HEK293T (cell line): ENCODE results near the gene NSMCE1.

ENCODE experiments used
- CTCF ChIA-PET: fragments of 350-600 bp; formaldehyde crosslinking; extraction: SDS; loops from one replicate; lab custom pipeline; 2021; ENCODE audit warnings: antibody characterized with exemption, inconsistent platforms; lab: Yijun Ruan, JAX
- POLR2A ChIA-PET: fragments of 350-600 bp; formaldehyde crosslinking; extraction: SDS; loops from one replicate; lab custom pipeline; 2020; ENCODE audit warnings: antibody characterized with exemption, inconsistent platforms; lab: Yijun Ruan, JAX
- DNase-seq: peaks from one replicate; pipeline ENCODE4 v3.0.0; 2012; ENCODE audit warnings: mixed read lengths; ENCODE audit errors: extremely low spot score
- ARNT ChIP-seq: fragments of 450-650 bp; IDR thresholded peaks from 2 replicates; pipeline ENCODE4 v1.6.1; 2017; ENCODE audit warnings: mild to moderate bottlenecking
- BHLHE40 ChIP-seq: fragments of 450-650 bp; IDR thresholded peaks from 2 replicates; pipeline ENCODE4 v1.6.1; 2016; ENCODE audit warnings: mild to moderate bottlenecking, moderate library complexity, borderline replicate concordance
- CTBP1 ChIP-seq: fragments of 450-650 bp; IDR thresholded peaks from 2 replicates; pipeline ENCODE4 v1.6.1; 2016; ENCODE audit warnings: borderline replicate concordance
- ELF4 ChIP-seq: fragments of 450-650 bp; IDR thresholded peaks from 2 replicates; pipeline ENCODE4 v1.6.1; 2017; ENCODE audit warnings: antibody characterized with exemption
- FOXA1 ChIP-seq: fragments of 450-650 bp; IDR thresholded peaks from 2 replicates; pipeline ENCODE4 v1.6.1; 2016; ENCODE audit warnings: mild to moderate bottlenecking
- FOXK2 ChIP-seq: fragments of 450-650 bp; IDR thresholded peaks from 2 replicates; pipeline ENCODE4 v1.6.1; 2016; ENCODE audit warnings: mild to moderate bottlenecking
- FOXM1 ChIP-seq: fragments of 450-650 bp; IDR thresholded peaks from 2 replicates; pipeline ENCODE4 v1.6.1; 2017; ENCODE audit warnings: mild to moderate bottlenecking, borderline replicate concordance
- HDGF ChIP-seq: fragments of 450-650 bp; IDR thresholded peaks from 2 replicates; pipeline ENCODE4 v1.6.1; 2017; ENCODE audit warnings: antibody characterized with exemption, borderline replicate concordance
- L3MBTL2 ChIP-seq: fragments of 450-650 bp; conservative IDR thresholded peaks from 2 replicates; pipeline ENCODE4 v1.6.1; 2016; ENCODE audit warnings: mild to moderate bottlenecking
- LEF1 ChIP-seq: fragments of 450-650 bp; IDR thresholded peaks from 2 replicates; pipeline ENCODE4 v1.6.1; 2017; ENCODE audit warnings: mild to moderate bottlenecking, borderline replicate concordance
- NFRKB ChIP-seq: fragments of 450-650 bp; IDR thresholded peaks from 2 replicates; pipeline ENCODE4 v1.6.1; 2016; ENCODE audit warnings: mild to moderate bottlenecking, moderate library complexity
- SP1 ChIP-seq: fragments of 450-650 bp; IDR thresholded peaks from 2 replicates; pipeline ENCODE4 v1.6.1; 2017
- SUZ12 ChIP-seq: fragments of 450-650 bp; IDR thresholded peaks from 2 replicates; pipeline ENCODE4 v1.6.1; 2016; ENCODE audit warnings: mild to moderate bottlenecking
- TARDBP ChIP-seq: fragments of 450-650 bp; IDR thresholded peaks from 2 replicates; pipeline ENCODE4 v1.6.1; 2016
- ZNF384 ChIP-seq: fragments of 450-650 bp; IDR thresholded peaks from 2 replicates; pipeline ENCODE4 v1.6.1; 2016
- TF ChIP-seq, protein P1 (sequence below): fragments of 450-650 bp; IDR thresholded peaks from 2 replicates; pipeline ENCODE4 v1.6.1; 2016

Gene NSMCE1

GRCh38 chr16:27314986-27315332 lies 46.4 kb upstream of the NSMCE1 start:
- TF ChIP-seq CTBP1 (no peak), TARDBP (no peak), NFRKB (no peak), ZNF384 (no peak), BHLHE40 (no peak), L3MBTL2 (no peak), FOXA1 (no peak), SP1 (no peak), FOXM1 (no peak), HDGF (no peak), LEF1 (no peak), SUZ12 (no peak), FOXK2 (no peak), ELF4 (no peak), ARNT (no peak)
- TF ChIP-seq, protein P1, sequence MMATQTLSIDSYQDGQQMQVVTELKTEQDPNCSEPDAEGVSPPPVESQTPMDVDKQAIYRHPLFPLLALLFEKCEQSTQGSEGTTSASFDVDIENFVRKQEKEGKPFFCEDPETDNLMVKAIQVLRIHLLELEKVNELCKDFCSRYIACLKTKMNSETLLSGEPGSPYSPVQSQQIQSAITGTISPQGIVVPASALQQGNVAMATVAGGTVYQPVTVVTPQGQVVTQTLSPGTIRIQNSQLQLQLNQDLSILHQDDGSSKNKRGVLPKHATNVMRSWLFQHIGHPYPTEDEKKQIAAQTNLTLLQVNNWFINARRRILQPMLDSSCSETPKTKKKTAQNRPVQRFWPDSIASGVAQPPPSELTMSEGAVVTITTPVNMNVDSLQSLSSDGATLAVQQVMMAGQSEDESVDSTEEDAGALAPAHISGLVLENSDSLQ: no peak
- DNase-seq: no peak
- CTCF ChIA-PET: no interaction called here
- POLR2A ChIA-PET: no interaction called here

- TF ChIP-seq L3MBTL2: peak; percentile 37; the same call in 1 of the 2 replicates
- TF ChIP-seq NFRKB: no peak
- ChIA-PET CTCF (no interaction called here), POLR2A (no interaction called here)
- DNase-seq: peak; percentile 29
These were observed 45.7 kb upstream of the NSMCE1 start for GRCh38 chr16:27314161-27314723.

DNA sequence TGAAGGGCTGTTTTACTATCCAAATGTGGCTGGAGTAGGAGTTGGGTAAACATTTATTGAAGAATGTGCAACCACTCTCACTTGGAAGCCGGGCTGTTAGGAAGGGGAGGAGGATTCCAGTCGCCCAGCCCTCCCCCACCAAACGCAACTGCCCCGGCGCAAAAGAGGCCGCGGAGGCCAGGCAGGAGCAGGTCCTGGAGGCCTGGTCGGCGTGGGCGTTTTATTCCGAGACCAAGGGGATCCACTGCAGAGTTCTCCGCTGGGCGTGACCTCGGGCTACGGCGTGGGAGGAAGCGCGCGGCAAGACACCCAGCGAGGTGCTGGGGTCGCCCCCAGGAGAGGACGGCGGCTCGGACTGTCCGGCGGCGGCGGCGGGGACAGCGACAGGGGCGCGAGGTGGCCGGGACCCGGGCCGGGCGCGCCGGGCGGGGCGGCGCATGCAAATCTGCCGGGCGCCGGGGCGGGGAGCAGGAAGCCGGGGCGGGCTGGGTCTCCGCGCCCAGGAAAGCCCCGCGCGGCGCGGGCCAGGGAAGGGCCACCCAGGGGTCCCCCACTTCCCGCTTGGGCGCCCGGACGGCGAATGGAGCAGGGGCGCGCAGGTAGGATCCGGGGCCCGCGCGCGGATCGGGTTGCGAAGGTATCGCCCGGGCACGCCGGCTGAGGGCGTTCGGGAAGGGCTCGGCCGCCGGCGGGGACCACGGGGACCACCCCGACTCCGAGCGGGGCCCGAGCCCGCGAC lies 45.0 kb upstream of the NSMCE1 start, which contains the start of gene IL4R:
Gene IL4R, plus strand, starts transcription at position 553 of the 739 bp plus-strand sequence. CDS start 26,230 bp downstream, outside the sequence.
- CTCF ChIA-PET: no interaction called here
- POLR2A ChIA-PET: no interaction called here

GRCh38 chr16:27312580-27313421 lies 44.2 kb upstream of the NSMCE1 start:
- CTCF ChIA-PET: interaction anchor here (0.6 kb wide), 1 partner anchor 276 kb away, joined by 4 read pairs; no protein-coding TSS in a partner anchor
- POLR2A ChIA-PET: interaction anchor here (0.8 kb wide), 1 partner anchor 44 kb away, joined by 4 read pairs; the partner anchor contains the start of gene NSMCE1

More for the DNA sequence above, 45.0 kb upstream of the NSMCE1 start, which contains the start of gene IL4R:
- TF ChIP-seq ARNT (no peak), LEF1 (no peak), BHLHE40 (no peak), SP1 (no peak), ZNF384 (no peak), L3MBTL2 (no peak), NFRKB (no peak)
- peak; percentile 42 for DNase-seq

DNA sequence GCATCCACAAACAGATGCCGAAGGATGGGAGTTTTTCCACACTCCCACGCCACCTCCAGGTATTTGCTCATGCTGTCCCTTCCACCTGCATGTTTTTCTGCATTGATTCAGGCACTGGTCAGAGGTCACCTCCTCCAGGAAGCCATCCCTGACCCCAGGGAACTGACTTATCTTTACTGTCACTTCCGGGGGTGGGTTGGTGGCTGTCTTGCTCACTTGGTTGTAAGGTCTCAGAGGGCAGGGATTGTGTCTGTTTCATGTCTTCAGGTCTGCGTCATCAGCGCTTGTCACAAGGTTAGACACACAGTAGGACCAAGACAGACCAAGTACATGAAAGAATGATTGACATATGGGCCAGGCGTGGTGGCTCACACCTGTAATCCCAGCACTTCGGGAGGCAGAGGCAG lies 43.3 kb upstream of the NSMCE1 start:
- no peak for DNase-seq
- ChIA-PET CTCF (no interaction called here), POLR2A (no interaction called here)
- no peak for TF ChIP-seq FOXK2
- TF ChIP-seq SUZ12: no peak
- no peak for TF ChIP-seq LEF1
- no peak for TF ChIP-seq BHLHE40
- TF ChIP-seq FOXM1: no peak
- TF ChIP-seq ELF4: no peak
- TF ChIP-seq FOXA1: no peak
- TF ChIP-seq, protein P1: no peak
- TF ChIP-seq ZNF384: no peak
- no peak for TF ChIP-seq CTBP1
- no peak for TF ChIP-seq SP1
- no peak for TF ChIP-seq TARDBP
- no peak for TF ChIP-seq ARNT
- no peak for TF ChIP-seq L3MBTL2
- no peak for TF ChIP-seq HDGF
- no peak for TF ChIP-seq NFRKB

More at GRCh38 chr16:27312580-27313421, 44.2 kb upstream of the NSMCE1 start:
- DNase-seq: no peak
- TF ChIP-seq BHLHE40: no peak
- no peak for TF ChIP-seq SUZ12
- no peak for TF ChIP-seq ZNF384

- CTCF ChIA-PET: no interaction called here
- POLR2A ChIA-PET: no interaction called here
- TF ChIP-seq FOXK2: no peak
- no peak for TF ChIP-seq NFRKB
- TF ChIP-seq L3MBTL2: no peak
- no peak for TF ChIP-seq HDGF
- TF ChIP-seq ARNT: no peak
- no peak for TF ChIP-seq TARDBP
- no peak for TF ChIP-seq SP1
- no peak for TF ChIP-seq ELF4
- TF ChIP-seq, protein P1: no peak
- TF ChIP-seq ZNF384: no peak
- no peak for TF ChIP-seq BHLHE40
- TF ChIP-seq FOXA1: no peak
- TF ChIP-seq FOXM1: no peak
- no peak for TF ChIP-seq SUZ12
- no peak for TF ChIP-seq LEF1
- no peak for TF ChIP-seq CTBP1
- DNase-seq: no peak
These were observed 42.9 kb upstream of the NSMCE1 start for GRCh38 chr16:27311448-27311830.
